GM12865 (cell line): Measurements from ENCODE around the gene PSMG3.

Experiments used
- DNase-seq: peaks from one replicate; pipeline ENCODE4 v3.0.0; 2010; ENCODE audit warnings: low read depth
- H3K4me3 ChIP-seq: 2 replicates; pipeline ENCODE4 v1.5.1; 2011; ENCODE audit warnings: mild to moderate bottlenecking, low read depth, low read length, control low read depth
- TF ChIP-seq, protein P1 (sequence below): IDR thresholded peaks from 2 replicates; pipeline ENCODE4 v1.5.1; 2011; ENCODE audit warnings: low read length, control low read depth, low read depth, inconsistent platforms; ENCODE audit not compliant: insufficient read depth; ENCODE audit errors: missing control alignments

The PSMG3 gene

DNA sequence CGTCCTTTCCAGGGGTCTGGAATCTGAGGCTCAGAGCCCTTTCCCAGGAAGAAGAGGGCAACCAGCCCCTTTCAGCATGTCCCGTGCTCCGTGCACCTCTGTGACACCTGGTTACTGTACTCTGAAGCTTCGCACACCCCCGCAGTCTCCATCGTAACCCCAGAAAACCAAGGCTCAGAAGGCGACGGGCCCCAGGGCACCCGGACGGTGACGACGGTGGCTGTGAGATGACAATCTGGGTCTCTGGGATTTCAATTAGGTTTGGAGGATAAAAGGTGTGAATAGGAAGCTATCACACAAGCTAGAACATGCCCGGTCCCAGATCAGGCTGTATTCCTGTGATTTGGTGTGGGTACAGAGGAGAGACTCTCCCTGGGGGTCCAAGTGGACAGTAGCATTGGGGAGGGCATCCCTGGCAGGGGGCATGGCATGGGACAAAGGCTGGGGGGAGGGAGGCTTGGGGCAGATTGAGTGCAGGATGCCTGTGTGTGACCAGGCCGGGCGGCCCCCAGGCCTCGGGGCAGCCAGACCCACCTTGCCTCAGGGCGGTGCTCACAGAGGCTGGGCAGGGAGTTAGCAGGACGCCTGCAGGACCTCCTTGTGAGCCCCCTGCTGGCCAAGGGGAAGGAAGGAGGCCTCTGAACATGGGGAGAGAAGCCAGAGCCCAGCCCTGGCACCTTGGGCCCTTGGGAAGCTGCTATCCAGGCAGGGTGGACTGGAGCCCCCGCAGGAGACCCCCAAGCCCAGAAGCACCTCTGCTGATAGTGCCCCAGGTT, 23.4 kb upstream of the PSMG3 start:
- no peak overlapping the region for H3K4me3 ChIP-seq

DNA sequence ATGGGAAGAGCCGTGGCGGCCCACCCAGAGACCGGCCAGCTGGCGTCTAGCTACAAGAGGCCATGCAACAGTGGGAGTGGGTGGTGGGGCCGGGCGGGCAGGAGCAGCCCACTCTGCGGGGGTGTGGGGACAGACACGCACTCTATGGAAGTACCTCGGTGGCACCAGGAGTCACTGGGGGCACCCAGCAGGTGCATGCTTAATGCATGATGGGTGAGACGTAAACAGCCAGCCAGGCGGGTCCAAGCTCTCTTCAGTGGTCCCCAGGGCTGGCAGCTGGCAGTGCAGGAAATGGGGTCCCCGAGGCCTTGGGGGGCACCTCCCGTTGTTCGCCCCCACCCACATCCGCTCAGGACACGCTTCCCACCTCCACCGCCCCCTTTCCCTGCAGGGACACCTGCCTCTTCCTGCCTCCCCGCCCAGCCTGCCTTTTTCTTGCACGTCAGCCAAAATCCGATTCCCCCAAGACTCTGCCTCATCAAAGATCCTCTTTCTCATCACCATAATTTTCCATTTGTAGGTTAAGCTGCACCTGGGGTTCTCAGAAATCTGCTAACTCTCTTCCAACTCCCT, 22.6 kb upstream of the PSMG3 start:
- TF ChIP-seq, protein P1, sequence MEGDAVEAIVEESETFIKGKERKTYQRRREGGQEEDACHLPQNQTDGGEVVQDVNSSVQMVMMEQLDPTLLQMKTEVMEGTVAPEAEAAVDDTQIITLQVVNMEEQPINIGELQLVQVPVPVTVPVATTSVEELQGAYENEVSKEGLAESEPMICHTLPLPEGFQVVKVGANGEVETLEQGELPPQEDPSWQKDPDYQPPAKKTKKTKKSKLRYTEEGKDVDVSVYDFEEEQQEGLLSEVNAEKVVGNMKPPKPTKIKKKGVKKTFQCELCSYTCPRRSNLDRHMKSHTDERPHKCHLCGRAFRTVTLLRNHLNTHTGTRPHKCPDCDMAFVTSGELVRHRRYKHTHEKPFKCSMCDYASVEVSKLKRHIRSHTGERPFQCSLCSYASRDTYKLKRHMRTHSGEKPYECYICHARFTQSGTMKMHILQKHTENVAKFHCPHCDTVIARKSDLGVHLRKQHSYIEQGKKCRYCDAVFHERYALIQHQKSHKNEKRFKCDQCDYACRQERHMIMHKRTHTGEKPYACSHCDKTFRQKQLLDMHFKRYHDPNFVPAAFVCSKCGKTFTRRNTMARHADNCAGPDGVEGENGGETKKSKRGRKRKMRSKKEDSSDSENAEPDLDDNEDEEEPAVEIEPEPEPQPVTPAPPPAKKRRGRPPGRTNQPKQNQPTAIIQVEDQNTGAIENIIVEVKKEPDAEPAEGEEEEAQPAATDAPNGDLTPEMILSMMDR, result no peak
- H3K4me3 ChIP-seq, result no peak overlapping the region
- no peak for DNase-seq

More for the DNA sequence above, 23.4 kb upstream of the PSMG3 start:
- DNase-seq, result peak; percentile 21
- TF ChIP-seq, protein P1, result peak; percentile 45

- no peak for DNase-seq
- TF ChIP-seq, protein P1, result no peak
- H3K4me3 ChIP-seq, result no peak overlapping the region
These were observed 22.0 kb upstream of the PSMG3 start for GRCh38 chr7:1591876-1592275.

- DNase-seq, result no peak
- TF ChIP-seq, protein P1, result no peak
- H3K4me3 ChIP-seq, result no peak overlapping the region
These were observed 21.6 kb upstream of the PSMG3 start for GRCh38 chr7:1591396-1591795.

DNA sequence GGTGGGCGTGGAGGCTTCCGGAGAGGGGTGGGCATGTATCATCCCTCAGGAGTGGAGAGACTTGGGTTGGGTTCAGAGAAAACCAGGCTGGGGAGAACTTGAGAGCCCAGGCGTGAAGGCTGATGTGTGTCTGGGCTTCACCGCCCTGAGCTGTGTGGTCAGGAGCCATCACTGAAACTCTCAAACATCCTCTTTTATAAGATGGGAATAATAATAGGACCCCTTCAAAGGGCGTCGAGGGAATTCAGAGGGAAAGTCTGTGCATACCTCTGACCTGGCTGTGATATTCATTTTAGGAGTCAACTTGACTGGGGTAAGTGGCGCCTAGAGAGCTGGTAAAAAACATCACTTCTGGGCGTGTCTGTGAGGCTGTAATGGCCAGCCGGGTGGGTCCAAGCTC, 21.1 kb upstream of the PSMG3 start:
- DNase-seq, result no peak
- no peak overlapping the region for H3K4me3 ChIP-seq
- TF ChIP-seq, protein P1, result no peak

DNA sequence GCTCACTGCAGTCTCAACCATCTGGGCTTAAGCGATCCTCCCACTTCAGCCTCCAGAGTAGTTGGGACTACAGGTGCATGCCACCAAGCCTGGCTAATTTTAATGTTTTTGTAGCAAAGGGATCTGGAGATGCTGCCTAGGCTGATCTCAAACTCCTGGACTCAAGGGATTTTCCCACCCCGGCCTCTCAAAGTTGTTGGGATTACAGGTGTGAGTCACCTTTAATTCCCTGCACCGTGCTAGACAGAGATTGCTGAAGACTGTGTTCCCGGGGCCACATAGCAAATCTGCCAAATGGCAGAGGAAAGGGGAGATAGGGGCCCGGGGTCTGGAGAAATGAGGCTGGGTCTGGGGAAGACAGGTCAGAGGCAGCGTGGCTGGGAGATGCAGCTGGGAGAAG, 20.6 kb upstream of the PSMG3 start:
- H3K4me3 ChIP-seq, result no peak overlapping the region
- TF ChIP-seq, protein P1, result no peak
- DNase-seq, result no peak
